Hematopoietic multipotent progenitor cell treated with erythropoietin and hydrocortisone succinate and interleukin-3 and kit ligand, for 6 days (in vitro differentiated cells): ENCODE measurements around the gene SH3TC1.

Experiments
- DNase-seq: peaks from one replicate; pipeline ENCODE4 v3.0.0-alpha.2; 2015

Gene SH3TC1

DNA sequence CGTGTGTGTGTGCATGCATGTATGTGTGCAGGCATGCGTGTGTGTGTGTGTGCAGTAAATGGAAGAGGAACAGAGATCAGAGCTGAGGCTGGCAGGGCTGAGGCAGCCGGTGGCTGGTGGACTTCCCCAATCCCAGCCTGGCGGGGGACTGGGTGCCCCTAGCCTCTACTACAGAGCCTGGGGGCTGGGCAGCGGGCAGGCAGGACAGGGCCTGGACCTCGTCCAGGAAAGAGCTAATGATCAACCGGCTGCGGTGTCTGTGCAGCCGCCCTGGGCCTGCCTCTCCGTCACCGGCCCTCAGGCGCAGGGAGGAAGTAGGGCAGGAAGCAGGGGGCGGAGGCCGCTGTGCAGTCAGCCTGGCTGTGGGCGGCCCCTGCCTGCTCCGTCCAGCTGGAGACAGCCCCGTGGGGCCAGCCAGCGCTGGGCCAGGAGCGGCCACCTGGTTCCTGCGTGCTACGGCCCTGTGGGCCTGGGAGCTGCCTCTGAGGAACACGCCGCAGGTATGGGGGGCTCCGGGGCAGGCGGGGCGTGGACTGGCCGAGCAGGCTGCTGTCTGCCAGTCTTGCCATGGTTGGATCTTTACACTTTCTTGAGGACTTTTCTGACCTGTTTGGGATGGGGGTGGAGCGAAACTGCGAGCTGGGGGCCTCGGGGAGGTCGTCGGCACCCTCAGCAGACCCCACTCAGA is at the start of gene SH3TC1:
Gene SH3TC1 (plus strand): TSS at position 385 of the 688 bp plus-strand sequence. CDS start 5,905 bp downstream, outside the sequence.
- DNase-seq = peak; percentile 84

GRCh38 chr4:8149664-8150063 is 49.4 kb upstream of the SH3TC1 start:
- no peak for DNase-seq

DNA sequence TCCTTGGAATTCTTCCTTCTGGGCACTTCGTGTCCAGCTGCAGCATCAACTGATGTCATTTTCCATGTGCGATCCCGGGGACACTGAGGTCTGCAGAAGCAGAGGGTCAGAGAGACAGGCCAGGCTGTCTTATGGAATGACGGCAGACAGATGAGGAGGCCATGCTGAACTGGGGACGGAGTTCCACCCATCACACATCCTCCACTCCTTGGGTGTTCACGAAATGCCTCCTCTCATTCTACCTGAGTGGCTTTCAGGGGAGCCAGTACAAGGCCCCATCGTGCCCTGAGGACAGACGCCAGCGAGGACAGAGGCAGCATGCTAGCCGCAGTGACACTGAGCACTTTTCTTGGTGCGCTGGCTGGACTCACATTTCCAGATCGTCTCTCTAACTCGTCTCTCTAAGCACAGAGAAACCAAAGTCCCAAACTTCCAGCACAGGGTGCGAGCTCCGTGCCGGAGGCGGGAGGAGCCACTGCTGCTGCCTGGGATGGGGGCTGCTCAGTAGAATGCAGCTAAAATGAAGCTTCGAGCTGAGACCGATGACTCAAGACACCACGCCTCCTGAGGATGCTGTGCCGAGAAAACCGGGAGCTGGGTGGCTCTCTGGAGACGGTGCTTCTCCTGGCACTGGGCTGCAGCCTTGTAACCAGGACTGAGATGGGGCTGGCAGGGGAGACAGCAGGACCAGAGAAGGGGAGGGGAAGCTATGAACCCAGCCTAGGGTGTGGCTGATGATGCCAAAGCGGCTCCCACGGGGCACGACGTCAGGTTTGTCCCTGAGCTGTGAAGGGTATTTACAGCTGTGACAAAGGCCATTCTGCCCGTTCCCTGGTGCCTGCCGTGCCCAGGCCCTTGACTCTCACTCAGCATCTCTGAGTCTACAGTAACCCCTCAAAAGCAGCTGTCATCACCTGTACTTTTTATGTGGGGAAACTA is 48.7 kb upstream of the SH3TC1 start:
- no peak for DNase-seq

DNA sequence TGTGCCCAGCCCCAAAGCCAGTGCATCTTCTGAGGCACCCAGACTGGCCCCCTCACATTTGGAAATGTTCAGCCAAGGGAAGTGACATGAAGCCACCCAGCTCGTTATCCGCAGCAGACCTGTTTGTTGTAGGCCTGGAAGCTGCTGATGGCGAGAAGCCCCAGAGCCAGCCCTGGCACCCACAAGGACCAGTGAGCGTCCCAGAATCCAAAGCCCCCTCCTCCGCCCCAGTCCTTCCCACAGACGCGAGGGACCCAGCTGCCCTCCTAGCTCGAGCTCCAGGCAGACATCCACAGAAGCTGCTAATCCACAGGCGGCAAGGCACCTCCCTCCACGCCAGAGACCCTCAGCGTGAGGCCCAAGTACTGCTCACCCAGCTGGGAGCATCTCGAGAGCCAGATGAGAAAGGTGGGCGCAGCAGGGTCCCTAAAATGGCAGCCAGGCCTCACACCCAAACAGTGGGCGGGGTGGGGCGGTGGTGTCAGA is 47.9 kb upstream of the SH3TC1 start:
- no peak for DNase-seq

DNA sequence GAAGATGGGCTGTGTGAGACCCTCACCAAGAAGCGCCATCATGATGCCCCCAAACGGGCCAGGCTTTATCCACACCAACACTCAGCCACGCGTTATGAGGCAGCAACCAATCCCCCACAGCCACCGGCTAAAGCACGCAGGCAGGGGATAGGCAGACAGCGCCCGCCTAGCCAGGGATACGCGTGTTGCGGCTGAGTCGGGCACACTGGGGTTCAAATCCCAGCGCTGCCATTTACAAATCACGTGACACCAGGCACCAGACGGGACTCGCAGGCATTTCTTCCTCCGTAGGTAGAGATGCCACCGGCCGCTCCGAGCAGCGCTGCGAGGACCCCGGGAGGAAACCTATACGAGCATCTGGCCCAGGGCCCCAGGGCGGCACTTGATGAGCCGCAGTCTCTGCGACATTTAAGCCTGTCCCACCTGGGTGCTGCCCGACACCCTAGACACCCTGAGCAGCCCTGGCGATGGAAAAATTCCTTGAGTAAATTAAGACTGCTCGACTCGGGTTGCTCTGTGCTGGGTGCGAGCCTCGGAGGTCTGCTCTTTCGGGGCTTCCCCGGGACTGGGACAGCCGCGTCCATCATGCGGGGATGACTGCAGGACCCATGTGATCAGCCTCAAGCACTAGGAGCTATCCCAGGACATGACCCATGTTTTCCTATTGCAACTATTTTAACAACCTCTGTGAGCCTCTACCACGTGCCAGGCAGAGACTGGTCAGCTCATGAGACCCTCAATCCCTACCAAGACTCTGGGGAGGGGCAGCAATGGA is 46.8 kb upstream of the SH3TC1 start:
- DNase-seq = no peak

- DNase-seq = no peak
Measured at GRCh38 chr4:8152865-8153257, 46.2 kb upstream of the SH3TC1 start.

DNA sequence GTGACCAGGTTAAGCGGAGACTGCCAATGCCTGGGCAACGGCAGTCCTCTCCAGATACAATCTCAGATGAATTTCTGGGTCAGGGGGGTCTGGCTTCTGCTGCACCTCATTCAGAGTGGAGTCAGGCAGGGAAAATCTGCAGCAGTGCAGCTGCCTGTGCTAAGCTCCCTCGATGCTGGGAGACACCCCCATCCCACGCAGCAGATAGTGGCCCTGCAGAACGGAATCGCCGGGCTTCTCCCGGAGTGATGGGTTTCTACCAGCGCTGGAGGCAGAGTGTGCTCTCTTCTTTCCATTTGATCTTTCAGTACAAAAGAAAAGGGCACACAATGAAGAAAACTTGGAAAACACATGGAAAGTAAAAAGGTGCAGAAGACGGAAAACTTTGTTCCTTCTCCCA is 45.6 kb upstream of the SH3TC1 start:
- DNase-seq = no peak

DNA sequence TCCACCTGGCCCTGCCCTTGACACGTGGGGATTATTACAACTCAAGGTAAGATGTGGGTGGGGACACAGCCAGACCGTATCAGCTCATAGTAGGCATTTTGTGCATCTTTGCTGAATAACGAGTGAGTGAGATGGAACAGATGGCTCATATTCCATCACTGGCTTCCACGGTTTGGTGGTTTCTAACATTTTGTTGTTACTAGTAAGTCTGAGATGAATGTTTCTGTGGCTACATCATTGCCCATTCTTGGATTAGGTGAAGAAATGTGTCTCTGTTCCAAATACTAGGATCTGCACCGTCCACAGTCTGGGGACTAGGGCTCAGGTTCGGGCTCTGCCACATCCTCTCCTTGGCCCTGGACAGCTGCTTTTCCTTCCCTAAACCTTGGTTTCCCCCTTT is 44.0 kb upstream of the SH3TC1 start:
- DNase-seq = no peak

- no peak for DNase-seq
Measured at GRCh38 chr4:8155660-8156421, 43.2 kb upstream of the SH3TC1 start.

DNA sequence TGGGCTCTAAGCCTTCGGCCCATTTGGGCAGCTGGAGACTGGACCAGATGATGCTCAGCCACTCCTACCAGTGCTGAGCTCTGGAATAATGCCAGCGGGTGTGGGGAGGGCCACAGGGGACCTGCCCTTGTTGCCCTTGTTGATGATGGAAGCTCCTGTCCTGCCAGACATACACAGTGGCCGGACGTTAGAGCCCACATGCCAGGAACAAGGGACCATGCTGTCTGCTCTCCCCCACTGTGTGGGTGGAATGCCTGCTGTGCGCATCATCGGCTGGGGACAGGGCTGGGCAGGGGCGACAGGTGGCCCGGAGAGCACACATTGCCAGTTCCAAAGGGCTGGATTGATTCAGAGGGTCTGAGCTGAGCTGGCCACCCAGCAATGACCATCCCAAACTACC is 42.5 kb upstream of the SH3TC1 start:
- DNase-seq = no peak

GRCh38 chr4:8157496-8157895 is 41.6 kb upstream of the SH3TC1 start:
- no peak for DNase-seq

- no peak for DNase-seq
Measured at GRCh38 chr4:8157944-8158709, 41.0 kb upstream of the SH3TC1 start.

DNA sequence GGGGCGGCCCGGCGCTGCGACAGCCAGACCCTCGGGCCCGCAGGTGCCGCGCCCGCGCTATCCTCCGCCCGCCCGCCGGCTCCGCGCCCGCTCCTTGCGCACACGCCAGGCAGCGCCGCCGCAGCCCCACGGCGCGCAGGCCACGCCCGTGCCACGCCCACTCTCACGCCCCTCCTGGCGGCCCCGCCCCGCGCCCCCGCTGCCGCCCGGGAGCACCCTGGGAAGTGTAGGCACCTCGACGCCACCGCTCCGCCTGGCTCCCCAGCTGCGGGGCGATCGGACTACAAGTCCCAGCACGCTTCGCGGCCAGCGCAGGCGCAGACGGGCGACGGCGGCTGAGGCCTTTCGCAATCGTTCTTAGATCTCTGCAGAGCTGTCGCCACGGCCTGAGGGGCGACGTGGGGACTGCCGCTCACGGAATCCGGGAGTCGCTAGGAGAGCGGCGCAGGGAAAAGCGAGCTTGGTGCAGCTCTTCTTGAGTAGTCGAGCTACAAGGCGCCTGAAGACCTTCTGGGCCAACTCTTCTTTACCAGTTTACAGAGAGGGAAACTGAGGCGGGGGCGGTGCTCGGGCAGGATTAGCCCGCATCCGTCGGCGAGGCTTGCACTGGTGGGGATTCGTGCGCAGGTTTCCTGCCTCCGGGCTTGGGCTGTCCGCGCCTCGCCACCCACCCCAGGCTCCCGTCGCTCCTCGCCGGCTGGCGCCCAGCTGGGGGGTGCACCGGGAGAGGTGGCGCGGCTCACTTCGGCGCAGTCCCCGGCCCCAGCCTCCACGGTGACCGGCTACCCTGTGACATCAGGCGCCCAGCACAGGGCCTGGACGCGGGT is 40.2 kb upstream of the SH3TC1 start, which contains the start of gene ABLIM2:
Gene ABLIM2 (minus strand): TSS at position 104 of the 827 bp plus-strand sequence. CDS start 124 bp downstream, outside the sequence.
- DNase-seq = peak; percentile 97

DNA sequence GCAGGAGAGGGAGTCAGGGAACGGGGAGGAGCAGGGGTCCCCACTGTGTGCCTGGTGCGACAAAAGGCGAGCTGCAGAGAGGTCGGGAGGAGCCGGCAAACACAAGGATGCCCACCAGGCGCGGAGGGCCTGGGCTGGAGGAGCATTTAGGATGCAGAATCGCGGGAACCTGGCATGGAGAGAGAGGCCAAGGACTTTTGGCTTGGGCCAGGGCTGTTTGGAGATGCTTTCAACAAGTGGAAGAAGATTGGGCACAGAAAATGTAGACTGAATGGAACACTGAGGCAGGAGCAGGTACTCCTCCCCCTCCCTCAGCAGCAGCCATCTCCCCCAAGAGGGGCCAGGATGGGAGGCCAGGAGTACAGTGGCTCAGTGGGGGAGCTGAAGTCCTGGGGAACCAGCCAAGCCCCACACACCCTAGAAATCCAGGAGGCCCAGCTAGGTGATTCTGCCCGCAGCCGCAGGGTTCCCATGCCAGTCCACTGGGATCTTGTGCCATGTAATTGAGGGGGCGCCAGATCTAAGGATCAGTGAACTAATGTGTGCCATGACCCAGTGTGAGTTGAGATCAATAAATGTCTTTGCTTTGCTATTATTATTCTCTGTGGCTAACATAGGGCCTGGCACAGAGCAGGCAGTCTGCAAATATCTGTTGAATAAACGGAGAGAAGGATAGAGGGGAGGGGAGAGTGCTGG is 39.4 kb upstream of the SH3TC1 start:
- DNase-seq = no peak

DNA sequence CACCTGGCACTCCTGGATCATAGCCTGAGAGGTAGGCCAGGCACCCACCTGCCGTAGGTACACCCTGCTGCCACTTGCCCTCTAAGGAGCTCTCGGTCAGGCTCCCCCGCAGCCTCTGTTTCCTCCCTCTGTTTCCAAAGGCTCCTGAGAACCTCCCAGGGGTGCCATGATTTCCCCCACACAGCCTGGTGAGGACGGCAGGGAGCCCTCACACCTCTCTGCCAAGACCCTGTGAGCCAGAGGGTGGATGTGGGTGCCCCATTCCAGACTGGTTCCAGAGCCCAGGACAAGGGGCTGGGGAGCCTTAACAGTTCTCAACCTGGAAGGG is 38.9 kb upstream of the SH3TC1 start:
- no peak for DNase-seq

- no peak for DNase-seq
Measured at GRCh38 chr4:8160572-8160971, 38.5 kb upstream of the SH3TC1 start.

- no peak for DNase-seq
Measured at GRCh38 chr4:8162625-8163024, 36.5 kb upstream of the SH3TC1 start.

DNA sequence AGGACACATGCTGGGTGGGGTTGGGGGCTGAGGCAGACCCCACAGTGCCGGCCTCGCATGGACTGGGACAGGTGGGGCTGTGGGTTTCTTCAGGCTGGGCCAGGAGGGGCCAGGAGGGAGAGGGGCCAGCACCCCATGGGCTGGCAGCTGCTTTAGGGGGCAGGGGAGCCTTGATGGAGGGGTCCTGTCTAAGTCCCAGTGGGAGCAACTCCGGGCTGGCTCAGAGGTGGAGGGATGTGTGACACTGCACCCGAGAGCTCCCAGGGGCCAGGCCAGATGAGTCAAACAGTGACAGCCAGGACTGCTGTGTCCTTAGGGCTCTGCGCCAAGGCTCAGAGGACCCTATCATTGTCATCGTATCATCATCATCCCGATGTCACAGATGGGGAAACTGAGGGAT is 36.1 kb upstream of the SH3TC1 start:
- DNase-seq = no peak

DNA sequence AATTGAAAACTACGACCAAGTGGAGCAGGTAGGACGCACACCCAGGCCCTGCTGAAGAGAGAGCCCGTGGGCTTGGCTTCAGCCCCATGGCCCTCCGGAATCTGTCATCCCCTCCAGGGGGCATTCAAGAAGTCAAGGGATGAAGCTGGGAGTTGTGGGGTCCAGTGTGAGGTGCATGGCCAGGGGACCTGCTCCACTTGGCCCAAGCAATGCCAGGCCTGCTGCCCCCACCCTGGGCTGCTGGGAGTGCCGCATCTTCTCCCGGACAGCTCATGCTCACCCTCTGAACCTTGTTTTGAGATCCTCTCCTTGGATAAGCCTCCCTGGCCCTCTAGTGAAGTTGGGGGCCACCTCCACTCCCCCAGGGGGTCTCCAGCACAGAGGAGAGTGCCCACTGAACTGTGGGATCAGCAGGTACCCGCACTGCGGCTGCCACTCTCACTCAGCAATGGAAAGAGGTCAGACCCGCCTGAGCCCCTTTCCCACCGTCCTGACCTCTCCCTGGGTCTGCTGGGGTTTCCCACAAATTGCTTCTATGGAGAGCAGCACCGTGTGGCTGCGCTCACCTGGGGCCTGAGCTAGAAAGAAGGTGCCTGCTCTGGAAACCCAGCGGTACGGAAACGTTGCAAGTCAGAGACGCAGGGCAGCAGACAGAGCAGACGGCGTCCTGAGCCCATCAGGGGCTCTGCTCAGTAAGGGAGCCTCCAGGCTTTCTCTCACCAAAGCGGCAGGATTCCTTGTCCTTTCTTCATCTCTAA is 35.5 kb upstream of the SH3TC1 start:
- no peak for DNase-seq
